ENCODE measurements around the gene TRAFD1. TPM values are rescaled to one million over a fixed set of nuclear protein-coding genes. Genes with fewer than 3 reads are reported as not detected.
"Not testable (repeated sequence)": the region's sequence is repeated elsewhere in the genome, so short reads cannot be mapped to it uniquely, and the experiment has no call there.

Gene TRAFD1
- total and polyA plus RNA-seq, 4 donors = 16.9 to 43.1 (median 37.8) TPM

DNA sequence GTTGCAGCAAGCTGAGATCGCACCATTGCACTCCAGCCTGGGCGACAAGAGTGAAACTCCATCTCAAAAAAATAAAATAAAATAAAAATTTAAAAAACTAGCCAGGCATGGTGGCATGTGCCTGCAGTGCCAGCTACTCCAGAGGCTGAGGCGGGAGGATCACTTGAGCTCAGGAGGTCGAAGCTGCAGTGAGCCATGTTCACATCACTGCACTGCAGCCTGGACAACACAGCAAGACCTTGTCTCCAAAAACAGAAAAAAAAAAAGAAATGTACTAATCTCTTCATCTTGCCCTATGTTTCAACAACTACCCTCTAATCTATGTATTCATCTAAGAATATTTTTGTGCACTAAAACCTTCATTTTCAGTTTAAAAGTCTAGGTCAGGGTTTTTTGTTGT is 23.2 kb upstream of the TRAFD1 start:
- 97 to 98% methylated on average over 4 of the region's 4 CpGs for WGBS, 2 donors
- no peak overlapping the region for H3K27ac ChIP-seq (ENCODE audit: low read depth in 1 of 2, low read length in 1 of 2)
- no peak for ATAC-seq (ENCODE audit: insufficient read depth, low FRiP score)

DNA sequence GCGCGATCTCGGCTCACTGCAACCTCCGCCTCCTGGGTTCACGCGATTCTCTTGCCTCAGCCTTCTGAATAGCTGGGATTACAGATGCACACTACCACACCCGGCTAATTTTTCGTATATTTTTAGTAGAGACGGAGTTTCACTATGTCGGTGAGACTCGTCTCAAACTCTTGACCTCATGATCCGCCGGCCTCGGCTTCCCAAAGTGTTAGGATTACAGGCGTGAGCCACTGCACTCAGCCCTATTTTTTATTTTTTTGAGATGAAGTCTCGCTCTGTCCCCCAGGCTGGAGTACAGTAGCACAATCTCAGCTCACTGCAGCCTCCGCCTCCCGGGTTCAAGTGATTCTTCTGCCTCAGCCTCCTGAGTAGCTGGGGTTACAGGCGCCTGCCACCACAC is 22.6 kb upstream of the TRAFD1 start:
- Histone ChIP-seq H3K4me1 (ENCODE audit: control insufficient read depth in 5 of 5, insufficient read depth in 5 of 5, low read length in 5 of 5) (peaks cover 5 to 20% (median 9%) of the 10 kb centered on the region in 5 donors), H3K36me3 (ENCODE audit: control insufficient read depth in 4 of 4, insufficient read depth in 4 of 4, low read length in 4 of 4) (peaks cover 3 to 12% (median 7%) of the 10 kb centered on the region in 4 donors)
- H3K27ac ChIP-seq (ENCODE audit: low read depth in 1 of 2, low read length in 1 of 2); DNase-seq; H3K9ac ChIP-seq (ENCODE audit: insufficient read depth in 1 of 2, low read length in 2 of 2); H3K27me3 ChIP-seq (ENCODE audit: control insufficient read depth in 3 of 3, insufficient read depth in 3 of 3, low read length in 2 of 3); H3K4me3 ChIP-seq; ATAC-seq (ENCODE audit: insufficient read depth, low FRiP score); H3K9me3 ChIP-seq (ENCODE audit: control insufficient read depth in 4 of 4, insufficient read depth in 3 of 4, low read length in 3 of 4): not testable (repeated sequence)
- WGBS, 2 donors = 96 to 97% methylated on average over 19 of the region's 19 CpGs

More for the DNA sequence above, 23.2 kb upstream of the TRAFD1 start:
- Histone ChIP-seq H3K9me3 (ENCODE audit: control insufficient read depth in 4 of 4, insufficient read depth in 3 of 4, low read length in 3 of 4) (no peaks in the 10 kb centered on the region), H3K4me3 (no peak overlapping the region), H3K4me1 (ENCODE audit: control insufficient read depth in 5 of 5, insufficient read depth in 5 of 5, low read length in 5 of 5) (peaks cover 0 to 14% (median 6%) of the 10 kb centered on the region in 5 donors), H3K27me3 (ENCODE audit: control insufficient read depth in 3 of 3, insufficient read depth in 3 of 3, low read length in 2 of 3) (no peaks in the 10 kb centered on the region), H3K36me3 (ENCODE audit: control insufficient read depth in 4 of 4, insufficient read depth in 4 of 4, low read length in 4 of 4) (peaks cover 3 to 12% (median 8%) of the 10 kb centered on the region in 4 donors), H3K9ac (ENCODE audit: insufficient read depth in 1 of 2, low read length in 2 of 2) (no peak overlapping the region)
- DNase-seq = no peak
- TF ChIP-seq, protein P1, sequence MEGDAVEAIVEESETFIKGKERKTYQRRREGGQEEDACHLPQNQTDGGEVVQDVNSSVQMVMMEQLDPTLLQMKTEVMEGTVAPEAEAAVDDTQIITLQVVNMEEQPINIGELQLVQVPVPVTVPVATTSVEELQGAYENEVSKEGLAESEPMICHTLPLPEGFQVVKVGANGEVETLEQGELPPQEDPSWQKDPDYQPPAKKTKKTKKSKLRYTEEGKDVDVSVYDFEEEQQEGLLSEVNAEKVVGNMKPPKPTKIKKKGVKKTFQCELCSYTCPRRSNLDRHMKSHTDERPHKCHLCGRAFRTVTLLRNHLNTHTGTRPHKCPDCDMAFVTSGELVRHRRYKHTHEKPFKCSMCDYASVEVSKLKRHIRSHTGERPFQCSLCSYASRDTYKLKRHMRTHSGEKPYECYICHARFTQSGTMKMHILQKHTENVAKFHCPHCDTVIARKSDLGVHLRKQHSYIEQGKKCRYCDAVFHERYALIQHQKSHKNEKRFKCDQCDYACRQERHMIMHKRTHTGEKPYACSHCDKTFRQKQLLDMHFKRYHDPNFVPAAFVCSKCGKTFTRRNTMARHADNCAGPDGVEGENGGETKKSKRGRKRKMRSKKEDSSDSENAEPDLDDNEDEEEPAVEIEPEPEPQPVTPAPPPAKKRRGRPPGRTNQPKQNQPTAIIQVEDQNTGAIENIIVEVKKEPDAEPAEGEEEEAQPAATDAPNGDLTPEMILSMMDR (IDR thresholded peaks at IDR 0.05; ENCODE audit: control extremely low read depth, extremely low read depth) = no peak

DNA sequence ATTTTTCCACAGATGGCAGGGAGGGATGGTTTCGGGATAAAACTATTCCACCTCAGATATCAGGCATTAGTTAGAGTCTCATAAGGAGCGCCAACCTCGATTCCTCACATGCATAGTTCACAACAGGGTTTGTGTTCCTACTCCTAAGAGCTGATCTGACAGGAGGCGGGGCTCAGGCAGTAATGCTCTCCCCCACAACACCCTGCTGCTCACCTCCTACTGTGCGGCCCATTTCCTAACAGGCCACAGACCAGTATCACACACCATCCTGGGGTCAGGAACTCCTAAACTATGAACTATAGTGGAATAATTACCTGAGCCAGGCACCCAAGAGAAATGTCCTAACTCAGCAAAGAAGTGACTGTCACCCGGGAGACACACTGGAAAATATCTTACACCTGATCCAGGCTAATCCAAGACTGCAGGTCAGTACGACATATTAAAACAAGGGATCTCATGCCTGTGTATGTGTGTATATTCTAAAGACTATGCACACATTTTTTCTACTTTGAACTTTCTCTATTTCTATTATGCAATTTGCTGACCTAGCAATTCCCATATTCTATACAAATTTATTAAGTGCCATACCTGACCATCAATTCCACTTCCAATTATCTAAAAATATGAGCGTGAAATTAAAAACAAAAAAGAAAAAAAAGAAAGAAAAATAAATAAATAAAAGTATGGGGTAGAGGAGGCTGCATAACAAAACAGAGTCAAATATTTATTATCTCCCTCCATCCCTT is 21.4 kb upstream of the TRAFD1 start:
- Histone ChIP-seq H3K9ac (ENCODE audit: insufficient read depth in 1 of 2, low read length in 2 of 2) (no peak overlapping the region), H3K9me3 (ENCODE audit: control insufficient read depth in 4 of 4, insufficient read depth in 3 of 4, low read length in 3 of 4) (no peaks in the 10 kb centered on the region), H3K4me1 (ENCODE audit: control insufficient read depth in 5 of 5, insufficient read depth in 5 of 5, low read length in 5 of 5) (peaks cover 6 to 20% (median 11%) of the 10 kb centered on the region in 5 donors), H3K27me3 (ENCODE audit: control insufficient read depth in 3 of 3, insufficient read depth in 3 of 3, low read length in 2 of 3) (no peaks in the 10 kb centered on the region), H3K36me3 (ENCODE audit: control insufficient read depth in 4 of 4, insufficient read depth in 4 of 4, low read length in 4 of 4) (peaks cover 3 to 9% (median 7%) of the 10 kb centered on the region in 4 donors), H3K4me3 (no peak overlapping the region), H3K27ac (ENCODE audit: low read depth in 1 of 2, low read length in 1 of 2) (no peak overlapping the region)
- no peak for ATAC-seq (ENCODE audit: insufficient read depth, low FRiP score)
- 91 to 93% methylated on average over 8 of the region's 8 CpGs for WGBS, 2 donors
- TF ChIP-seq, protein P1 (IDR thresholded peaks at IDR 0.05; ENCODE audit: control extremely low read depth, extremely low read depth) = no peak
- DNase-seq = no peak

DNA sequence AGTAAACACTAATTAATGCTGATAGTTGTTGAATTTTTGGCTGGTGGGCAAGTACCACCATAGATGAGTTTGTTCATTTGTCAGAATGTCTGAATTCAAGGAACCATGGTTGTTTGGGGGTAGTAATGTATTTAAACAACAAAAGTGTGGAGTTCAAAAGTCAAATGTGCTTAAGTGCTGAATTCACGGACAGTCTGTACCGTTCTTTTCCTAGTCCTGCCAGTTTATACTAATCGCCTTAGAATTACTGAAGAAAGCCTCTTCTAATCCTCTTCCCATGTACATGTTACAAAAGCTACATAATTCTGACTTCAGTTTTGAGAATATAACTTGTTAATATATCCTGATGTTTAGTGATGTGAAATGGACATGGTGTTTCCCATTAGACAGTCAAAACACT is 19.5 kb upstream of the TRAFD1 start:
- 82 to 94% methylated on average over 3 of the region's 3 CpGs for WGBS, 2 donors
- TF ChIP-seq, protein P1 (IDR thresholded peaks at IDR 0.05; ENCODE audit: control extremely low read depth, extremely low read depth) = no peak
- Histone ChIP-seq H3K4me1 (ENCODE audit: control insufficient read depth in 5 of 5, insufficient read depth in 5 of 5, low read length in 5 of 5) (peaks cover 6 to 20% (median 11%) of the 10 kb centered on the region in 5 donors), H3K4me3 (no peak overlapping the region), H3K27me3 (ENCODE audit: control insufficient read depth in 3 of 3, insufficient read depth in 3 of 3, low read length in 2 of 3) (no peaks in the 10 kb centered on the region), H3K36me3 (ENCODE audit: control insufficient read depth in 4 of 4, insufficient read depth in 4 of 4, low read length in 4 of 4) (peaks cover 0 to 7% (median 4%) of the 10 kb centered on the region in 4 donors), H3K9ac (ENCODE audit: insufficient read depth in 1 of 2, low read length in 2 of 2) (no peak overlapping the region), H3K9me3 (ENCODE audit: control insufficient read depth in 4 of 4, insufficient read depth in 3 of 4, low read length in 3 of 4) (no peaks in the 10 kb centered on the region), H3K27ac (ENCODE audit: low read depth in 1 of 2, low read length in 1 of 2) (no peak overlapping the region)
- ATAC-seq (ENCODE audit: insufficient read depth, low FRiP score) = no peak
- no peak for DNase-seq

Data from lung (tissue), 12 donors.